Kidney glomerular epithelial cell (primary cell): Measurements from ENCODE around the gene PGLYRP2.
"Not testable (repeated sequence)": the region's sequence is repeated elsewhere in the genome, so short reads cannot be mapped to it uniquely, and the experiment has no call there.

Experiments
- DNase-seq: peaks from one replicate; lab custom pipeline; 2025; lab: John Stamatoyannopoulos, UW

The PGLYRP2 gene, protein sequence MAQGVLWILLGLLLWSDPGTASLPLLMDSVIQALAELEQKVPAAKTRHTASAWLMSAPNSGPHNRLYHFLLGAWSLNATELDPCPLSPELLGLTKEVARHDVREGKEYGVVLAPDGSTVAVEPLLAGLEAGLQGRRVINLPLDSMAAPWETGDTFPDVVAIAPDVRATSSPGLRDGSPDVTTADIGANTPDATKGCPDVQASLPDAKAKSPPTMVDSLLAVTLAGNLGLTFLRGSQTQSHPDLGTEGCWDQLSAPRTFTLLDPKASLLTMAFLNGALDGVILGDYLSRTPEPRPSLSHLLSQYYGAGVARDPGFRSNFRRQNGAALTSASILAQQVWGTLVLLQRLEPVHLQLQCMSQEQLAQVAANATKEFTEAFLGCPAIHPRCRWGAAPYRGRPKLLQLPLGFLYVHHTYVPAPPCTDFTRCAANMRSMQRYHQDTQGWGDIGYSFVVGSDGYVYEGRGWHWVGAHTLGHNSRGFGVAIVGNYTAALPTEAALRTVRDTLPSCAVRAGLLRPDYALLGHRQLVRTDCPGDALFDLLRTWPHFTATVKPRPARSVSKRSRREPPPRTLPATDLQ

DNA sequence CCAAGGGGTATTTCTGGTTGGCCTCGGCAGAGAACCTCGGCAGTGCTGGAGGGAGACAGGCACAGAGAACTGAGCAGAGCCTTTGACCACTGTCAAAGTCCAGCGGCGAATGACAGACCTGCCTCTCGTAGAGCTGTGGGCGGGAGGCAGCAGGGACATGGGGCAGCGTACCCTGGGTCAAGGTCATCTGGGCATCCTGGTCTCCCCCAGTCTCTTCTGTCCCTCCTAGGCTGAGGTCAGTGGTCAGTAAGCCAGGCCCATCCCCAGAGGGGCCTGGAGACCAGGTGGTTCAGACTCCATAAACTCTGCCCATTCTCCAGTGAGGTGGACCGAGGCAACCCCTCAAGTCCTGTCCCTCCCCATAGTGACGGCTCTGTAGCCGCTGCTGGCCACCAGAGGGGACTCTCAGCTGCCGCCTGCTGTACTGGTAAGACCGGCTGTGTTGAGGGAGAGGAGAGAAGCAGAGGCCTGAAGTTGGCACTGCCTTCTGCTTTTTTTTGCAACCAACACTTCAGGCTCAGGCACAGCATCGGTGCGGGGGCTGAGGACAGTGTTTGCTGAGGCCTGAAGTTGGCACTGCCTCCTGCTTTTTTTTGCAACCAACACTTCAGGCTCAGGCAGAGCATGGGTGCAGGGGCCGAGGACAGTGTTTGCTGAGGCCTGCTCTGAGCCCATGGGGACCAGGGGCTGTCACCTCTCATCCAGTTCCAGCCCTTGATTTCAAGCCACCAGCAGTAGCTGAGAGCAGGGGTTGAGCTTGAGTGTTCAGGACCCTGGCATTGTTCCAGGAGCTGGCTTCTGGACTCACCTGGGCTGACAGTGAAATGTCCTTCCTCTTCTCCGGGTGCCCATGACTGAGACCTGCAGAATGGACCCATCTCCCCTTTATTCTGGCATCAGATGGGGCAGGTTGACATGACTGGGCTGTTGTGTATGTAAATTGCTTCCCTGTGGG is at the start of gene PGLYRP2:
TSS of gene PGLYRP2 (minus strand) at position 111 of the 955 bp plus-strand sequence. CDS start 130 bp downstream, outside the sequence.
- peak; percentile 16 for DNase-seq

DNA sequence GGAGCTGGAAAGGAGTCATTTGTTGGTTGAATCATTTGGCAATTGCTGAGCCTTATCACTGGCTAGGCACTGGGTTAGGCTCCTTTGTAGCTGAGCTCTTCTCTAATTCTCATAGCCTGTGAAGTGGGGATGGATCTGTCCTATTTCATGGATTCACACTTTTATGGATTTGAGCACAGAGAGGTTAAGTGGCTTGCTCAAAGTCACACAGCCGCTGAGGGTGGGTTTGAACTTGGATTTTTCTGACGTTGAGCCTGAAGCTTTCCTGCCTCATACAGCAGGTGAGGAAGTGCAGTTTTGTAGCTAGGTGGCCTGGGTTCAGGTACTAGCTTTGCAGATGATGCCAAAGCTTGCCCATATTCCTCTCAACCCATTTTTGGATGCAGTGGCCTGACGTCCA is 48.4 kb upstream of the PGLYRP2 start:
- no peak for DNase-seq

DNA sequence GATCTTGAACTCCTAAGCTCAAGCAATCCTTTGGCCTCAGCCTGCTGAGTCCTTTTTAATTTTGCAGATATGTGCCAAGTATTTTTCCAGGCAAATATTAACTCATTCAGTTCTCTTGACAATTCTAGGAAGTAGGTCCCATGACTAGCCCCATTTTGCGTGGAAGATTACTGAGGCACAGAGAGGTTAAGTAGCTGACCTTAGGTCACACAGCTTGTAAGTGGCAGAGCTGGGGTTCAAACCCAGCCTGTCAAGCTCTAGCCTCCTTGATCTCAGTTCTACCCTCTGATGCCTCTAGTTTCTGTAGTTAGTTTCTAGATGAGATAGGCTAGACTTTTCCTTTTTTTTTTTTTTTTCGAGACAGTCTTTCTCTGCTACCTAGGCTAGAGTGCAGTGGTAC is 47.1 kb upstream of the PGLYRP2 start:
- no peak for DNase-seq

DNA sequence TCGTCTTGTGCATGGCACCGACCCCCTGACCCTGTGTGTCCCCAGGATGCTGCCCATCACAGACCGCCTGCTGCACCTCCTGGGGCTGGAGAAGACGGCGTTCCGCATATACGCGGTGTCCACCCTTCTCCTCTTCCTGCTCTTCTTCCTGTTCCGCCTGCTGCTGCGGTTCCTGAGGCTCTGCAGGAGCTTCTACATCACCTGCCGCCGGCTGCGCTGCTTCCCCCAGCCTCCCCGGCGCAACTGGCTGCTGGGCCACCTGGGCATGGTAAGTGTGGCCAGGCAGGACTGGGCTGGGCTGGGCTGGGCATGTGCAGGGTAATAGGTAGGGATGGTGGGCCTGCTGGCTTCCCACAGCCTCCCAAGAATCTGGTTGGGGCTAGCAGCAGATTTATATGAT is 46.0 kb upstream of the PGLYRP2 start:
- DNase-seq: no peak

DNA sequence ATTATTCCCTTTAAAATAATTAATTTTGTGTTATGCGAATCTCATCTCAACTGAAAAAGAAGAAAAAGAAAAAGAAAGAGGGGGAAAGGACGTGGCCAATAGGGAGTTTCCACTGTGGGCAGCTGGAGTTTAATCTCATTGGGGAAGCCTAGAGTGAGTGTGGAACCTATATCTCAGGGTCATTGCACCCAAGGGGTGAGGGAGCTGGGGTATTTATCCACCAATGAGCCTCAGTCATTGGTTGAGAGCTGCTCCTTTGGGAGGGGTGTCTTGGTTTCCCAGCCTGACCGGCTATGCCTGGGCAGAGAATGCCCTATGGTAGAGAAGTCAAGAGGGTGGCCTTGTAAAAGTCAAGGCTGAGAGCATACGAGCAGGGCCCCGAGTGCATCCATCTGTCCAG is 45.5 kb upstream of the PGLYRP2 start:
- no peak for DNase-seq

DNA sequence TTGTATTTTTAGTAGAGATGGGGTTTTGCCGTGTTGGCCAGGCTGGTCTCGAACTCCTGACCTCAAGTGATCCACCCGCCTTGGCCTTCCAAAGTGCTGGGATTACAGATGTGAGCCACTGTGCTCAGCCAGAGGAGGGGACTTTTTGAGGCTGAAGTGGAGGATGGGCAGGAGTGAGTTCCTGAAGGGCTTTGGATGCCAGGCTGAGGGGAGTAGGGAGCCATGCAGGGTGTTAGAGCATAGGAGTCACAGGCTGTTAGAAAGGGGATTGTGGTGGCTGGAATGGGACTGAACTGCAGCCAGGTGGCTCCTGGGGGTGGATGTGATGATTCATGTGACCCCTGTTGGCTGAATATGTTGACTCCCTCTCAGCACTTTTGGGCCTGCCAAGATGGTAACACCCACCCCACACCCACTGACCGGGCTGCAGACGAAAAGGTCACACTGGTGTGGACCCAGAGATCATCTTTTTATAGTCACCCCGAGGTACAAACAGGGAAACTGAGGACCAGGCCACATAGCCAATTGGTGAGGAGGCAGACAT is 40.2 kb upstream of the PGLYRP2 start:
- no peak for DNase-seq

DNA sequence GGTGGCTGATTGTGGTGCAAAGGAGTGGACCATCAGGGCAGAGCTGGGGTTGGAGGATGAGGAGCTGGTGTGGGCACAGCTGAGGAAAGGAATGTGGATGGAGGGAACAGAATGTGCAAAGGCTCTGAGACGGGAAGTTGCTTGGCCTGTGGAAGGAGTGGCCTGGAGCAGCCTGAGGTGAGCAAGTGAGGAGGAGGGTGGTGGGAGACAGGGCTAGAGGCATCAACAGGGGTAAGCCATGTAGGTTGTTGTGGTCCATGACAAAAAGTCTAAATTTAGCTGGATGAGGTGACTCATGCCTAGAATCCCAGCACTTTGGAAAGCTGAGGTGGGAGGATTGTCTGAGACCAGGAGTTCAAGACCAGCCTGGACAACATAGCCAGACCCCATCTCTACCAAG is 38.5 kb upstream of the PGLYRP2 start:
- no peak for DNase-seq

DNA sequence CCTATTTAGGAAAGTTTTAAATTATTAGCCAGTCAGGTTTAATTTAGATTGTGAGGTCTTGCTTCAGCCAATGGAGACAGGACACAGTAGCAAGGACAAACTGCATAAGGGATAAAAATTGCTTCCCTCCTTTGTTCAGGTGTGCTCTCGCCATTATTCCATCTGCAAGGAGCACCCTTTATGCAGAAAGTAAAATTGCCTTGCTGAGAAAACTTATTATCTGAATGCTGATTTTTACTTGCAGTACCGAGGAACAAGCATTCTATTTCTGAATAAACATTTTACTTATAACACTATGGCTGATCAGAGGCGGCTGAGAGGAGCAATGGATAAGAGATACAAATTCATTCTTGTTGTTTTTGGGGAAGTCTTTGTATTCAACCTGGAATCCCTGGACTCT is 37.1 kb upstream of the PGLYRP2 start:
- DNase-seq: no peak

DNA sequence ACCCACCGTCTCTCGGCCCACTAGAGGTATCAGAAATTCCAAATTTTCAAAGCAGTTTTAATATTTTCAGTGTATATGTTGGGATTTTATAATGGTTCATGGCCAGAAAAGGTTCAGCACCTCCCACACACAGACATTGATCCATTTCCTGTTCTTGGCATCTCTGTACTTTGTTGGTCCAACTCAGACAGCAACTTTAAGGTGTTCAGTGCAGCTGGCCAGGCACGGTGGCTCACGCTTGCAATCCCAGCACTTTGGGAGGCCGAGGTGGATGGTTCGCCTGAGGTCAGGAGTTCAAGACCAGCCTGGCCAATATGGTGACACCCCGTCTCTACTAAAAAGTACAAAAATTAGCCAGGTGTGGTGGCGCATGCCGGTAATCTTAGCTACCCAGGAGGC is 35.9 kb upstream of the PGLYRP2 start:
- DNase-seq: not testable (repeated sequence)

DNA sequence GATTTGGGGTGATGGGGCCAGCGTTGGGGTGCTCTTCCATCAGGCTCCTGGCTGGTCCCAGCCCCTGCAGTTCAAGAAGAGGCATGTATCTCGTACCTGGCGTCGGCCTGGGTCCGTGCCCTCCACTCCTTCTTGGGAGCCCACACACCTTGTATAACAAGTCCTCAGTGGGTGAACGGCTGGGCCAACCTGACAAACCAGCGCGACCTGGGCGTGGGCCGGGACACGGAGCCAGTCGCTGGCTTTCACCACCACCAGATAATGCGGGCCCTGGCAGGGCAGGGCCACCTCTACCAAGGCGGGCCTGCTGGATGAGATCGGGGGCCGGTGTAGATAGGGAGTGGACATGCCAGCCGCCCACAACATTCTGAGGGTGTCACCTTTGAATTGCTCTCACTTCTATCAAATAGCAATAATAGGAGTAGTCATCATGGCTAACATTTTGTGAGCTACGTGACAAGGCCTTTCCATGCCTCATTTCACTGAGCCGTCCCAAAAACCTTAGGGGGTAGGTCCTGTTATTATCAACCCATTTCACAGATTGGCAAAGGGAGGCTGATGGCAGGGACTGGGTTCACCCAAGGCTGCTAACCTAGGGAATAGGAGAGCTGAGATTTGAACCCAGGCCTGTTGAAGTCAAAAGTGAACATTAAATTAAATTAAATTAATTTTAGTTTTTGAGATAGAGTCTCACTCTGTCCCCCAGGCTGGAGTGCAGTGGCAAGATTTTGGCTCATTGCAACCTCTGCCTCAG is 32.5 kb upstream of the PGLYRP2 start:
- no peak for DNase-seq

DNA sequence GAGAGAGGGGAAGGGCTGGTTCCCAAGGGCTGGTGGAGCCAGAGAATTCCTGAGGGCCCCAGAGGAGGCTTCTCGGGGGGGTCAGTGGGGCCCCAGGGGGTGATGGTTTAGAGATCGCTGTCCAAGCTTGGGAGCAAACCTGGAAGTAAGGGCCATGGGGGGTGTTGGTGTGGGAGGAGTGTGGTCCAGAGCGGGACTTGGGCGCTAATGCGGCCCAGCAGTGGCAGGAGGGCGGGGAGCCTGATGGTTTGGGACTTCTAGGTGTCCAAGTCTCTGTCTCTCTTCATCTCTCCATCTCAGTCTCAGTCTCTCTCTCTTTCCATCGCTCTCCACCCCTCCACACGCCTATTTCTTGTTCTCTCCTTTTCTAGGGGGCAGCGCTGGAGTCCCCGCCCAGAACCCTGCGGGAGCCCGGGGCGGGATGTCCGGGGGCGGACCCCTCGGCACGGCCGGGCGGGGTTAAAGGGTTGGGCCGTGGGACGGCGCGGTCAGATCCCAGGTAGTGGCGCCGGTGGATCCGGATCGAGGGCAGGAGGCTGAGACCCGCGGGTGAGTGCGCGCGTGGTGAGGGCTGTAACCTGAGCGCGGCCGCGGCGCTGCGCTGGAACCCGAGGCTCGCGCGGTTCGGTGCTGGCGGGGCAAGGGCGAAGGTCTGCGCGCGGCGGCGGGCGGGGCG is 28.9 kb upstream of the PGLYRP2 start, which contains the start of gene CYP4F22:
TSS of gene CYP4F22 (plus strand) at position 491 of the 676 bp plus-strand sequence. CDS start 16,812 bp downstream, outside the sequence.
- no peak for DNase-seq

DNA sequence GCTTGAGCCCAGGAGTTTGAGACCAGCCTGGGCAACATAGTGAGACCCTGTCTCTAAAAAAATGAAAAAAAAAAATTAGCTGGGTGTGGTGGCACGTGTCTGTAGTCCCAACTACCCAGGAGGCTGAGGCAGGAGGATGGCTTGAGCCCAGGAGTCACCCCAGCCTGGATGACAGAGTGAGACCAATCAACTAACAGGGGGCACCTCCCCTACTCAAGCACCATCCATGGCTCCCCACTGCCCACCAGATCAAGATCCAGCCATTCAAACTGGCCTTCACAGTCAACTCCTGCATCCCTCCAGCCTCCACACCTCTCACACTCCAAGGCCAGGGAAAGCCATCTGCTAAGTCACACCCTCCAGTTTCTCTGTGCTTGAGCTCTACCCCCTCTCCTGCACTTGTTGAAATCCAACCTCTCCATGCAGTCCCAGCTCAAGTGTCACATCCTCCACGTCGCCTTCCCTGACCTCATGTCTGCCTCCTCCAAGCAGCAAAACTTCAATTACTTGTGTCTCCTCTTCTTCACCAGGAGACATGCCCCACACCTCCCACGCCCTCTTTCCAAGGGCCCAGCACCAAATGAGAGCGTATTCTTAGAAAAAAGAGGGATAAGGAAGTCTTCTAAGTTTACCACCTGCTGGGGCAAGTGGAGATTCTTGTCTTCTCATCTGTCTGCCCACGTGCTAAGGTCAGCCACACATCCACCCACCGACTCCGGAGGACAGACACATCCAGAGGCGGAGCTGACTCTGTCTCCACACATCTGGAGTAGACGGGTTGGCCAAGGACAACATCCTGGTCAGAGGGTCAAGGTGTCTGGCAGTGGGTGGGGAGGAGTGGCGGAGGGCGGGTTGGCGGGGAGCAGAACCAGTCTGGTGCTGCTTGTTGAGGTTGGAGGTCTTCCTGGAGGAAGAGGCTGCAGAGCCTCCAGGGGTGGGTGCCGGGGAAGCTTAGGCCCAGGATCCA is 28.1 kb upstream of the PGLYRP2 start:
- DNase-seq: no peak

DNA sequence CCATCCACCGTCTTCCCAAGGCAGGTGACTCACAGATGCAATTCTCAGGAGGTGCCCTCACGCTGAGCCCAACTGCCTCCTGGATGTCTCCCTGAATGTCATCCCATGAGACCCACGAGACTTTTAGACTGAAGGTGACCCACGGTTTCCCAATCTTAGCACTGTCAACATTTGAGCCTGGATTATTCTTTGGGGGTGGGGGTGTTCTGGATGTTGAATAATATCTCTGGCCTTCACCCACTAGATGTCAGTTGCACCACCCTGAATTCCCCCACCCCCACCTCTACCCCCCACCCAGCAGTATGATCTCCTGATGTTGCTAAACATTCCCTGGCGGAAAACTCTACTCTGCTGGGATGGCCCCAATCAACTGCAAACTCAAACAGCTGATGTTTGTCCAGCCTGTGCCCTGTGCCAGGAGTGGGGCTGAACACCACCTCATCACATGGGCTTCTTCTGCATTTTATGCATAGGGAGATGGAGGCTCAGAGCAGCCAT is 26.8 kb upstream of the PGLYRP2 start:
- DNase-seq: no peak

DNA sequence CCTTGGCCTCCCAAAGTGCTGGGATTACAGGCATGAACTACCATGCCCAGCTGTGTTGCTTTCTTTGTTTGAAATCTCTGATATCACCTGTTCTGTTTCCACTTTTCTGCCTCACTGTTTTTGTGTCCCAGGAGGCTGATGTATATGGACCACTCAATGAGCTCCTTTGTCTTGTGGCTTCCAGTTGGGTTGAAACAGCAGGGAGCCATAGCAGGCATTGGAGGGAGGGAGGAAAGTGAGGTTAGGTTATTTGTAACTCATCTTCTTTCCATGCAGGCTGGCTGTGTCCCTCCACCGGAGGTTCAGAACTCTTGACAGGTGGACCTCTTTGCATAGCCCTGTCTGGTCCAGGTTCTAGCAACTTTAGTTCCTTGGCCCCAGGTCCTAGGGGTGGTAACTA is 23.0 kb upstream of the PGLYRP2 start:
- no peak for DNase-seq

DNA sequence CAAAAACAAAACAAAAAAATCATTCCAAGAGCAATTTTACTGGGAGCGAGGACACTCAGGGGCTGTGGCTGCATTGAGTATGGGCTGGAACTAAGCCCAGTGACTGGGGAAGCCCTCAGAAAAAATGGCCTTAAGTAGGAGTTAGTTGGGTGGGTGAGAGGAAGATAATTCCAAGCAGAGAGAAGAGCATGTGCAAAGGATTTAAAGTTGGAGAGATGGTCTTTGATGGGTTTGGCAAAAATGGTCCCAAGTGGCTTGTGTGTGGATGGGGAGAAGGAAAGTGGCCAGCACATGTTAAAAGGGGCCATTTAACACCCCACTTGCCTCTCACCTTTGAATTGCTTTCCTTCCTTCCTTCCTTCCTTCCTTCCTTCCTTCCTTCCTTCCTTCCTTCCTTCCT is 22.3 kb upstream of the PGLYRP2 start:
- no peak for DNase-seq

DNA sequence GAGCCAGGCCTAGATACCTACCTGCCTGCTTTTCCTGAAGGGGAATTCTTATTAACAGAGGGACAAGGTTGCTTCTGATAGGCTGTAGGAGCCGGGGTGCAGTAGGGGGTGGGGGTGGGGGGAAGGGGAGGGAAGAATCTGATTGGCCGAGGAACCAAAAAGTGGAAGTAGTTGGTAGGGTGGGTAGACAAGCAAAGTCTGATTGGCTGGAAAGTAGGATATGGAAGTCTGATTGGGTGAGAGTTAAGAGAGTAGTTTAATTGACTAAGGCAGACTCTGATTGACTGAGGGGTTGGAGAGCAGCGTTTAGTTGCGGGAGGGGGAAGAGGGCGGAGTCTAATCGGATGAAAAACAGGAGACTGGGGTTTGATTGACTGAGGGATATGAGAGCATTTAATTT is 19.6 kb upstream of the PGLYRP2 start:
- no peak for DNase-seq

DNA sequence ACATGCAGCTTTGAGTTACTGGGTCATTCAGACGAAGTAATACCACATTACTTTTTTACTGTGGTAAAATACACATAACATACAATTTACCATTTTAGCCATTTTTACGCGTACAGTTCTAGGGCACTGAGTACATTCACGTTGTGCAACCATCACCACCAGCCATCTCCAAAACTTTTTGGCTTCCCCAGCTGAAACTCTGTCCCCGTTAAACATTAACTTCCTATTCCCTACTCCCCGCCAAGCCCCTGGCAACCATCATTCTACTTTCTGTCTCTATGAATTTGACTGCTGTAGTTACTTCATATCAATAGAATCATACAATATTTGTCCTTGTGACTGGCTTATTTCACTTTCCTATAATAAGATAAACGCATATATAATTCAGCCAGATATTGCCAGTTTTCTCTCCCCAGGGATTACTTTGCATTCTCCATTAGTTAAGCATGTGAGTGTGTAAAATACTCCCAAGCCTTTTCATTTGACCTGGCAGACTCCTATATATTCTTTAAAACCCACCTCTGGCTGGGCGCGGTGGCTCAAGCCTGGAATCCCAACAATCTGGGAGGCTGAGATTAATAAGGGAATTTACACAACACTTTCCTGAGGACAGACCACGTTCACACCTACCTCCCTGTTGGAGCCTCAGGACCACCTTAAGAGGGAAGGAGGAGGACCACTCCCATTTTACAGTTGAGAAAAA is 19.0 kb upstream of the PGLYRP2 start:
- no peak for DNase-seq

DNA sequence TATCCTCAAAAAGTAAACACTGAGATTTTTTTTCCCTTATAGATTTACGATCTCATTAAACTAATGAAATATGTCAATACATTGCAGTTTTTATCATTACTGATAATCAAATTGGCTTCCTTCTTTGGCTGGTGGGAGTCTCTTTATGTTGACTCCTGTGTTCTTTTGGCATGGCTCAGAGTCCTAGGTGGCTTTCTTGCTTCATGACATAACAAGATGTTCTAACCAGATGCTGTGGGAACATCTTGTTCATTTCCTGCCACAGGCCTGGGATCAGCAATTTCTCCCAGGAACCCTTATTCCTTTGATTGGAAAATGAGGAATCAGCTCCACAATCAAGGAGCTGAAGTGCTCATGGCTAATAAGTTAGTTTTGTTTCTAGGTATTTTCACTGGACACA is 15.8 kb upstream of the PGLYRP2 start:
- DNase-seq: no peak
